ENCODE data around the gene FYN.

FYN gene

DNA sequence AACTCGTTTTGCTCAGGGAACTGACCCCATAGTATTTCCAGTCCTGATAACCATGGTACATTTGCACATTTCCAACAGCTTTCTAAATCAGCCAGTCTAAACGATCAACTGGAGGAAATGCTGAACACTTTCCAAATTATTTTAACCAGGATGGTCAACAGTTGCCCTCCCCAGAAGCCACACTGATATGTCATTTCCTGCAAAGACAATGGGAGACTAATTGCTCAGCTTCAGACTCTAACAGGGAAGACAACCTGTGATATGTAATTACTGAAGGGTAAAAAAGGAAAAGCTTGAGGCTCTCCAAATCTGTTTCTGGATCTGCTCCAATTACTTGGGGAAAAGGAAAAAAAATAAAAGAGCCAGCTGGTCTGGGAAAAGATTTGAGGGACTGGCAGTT, 88.8 kb downstream of the FYN start:
- DNase-seq: peak; percentile 90

GRCh38 chr6:111782887-111783466, 90.3 kb downstream of the FYN start:
- DNase-seq: no peak

GRCh38 chr6:111782192-111782809, 91.0 kb downstream of the FYN start:
- no peak for DNase-seq

DNA sequence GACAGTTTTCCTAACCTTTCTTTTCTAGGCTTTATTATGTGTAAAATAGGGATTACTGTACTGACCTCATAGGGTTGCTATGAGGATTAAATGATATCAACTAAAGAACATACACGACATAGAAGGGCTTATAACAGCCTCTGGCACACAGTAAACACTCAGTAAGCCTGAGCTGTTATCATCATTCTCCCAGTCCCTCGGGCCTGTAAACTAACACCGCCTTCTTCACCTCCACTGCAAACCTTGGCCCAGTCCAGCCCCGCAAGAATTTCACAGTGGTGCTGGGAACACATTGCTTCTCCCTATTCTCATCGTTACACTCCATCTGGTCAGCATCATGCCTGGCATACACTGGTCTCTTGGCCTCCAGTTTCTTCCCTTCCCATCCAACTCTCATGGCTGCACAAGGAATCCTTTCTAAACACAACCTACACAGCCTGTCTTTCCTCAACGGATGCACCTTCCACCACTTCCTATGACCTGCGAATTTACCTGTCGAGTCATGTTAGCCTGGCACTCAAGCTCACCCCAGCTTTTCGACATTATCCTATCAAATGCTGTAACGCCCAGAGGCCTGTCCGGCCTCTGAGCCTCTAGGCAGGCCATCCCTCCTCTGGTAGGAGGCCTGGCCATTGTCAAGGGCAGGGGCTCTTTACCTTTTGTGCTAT, 92.1 kb downstream of the FYN start:
- DNase-seq: peak; percentile 62

DNA sequence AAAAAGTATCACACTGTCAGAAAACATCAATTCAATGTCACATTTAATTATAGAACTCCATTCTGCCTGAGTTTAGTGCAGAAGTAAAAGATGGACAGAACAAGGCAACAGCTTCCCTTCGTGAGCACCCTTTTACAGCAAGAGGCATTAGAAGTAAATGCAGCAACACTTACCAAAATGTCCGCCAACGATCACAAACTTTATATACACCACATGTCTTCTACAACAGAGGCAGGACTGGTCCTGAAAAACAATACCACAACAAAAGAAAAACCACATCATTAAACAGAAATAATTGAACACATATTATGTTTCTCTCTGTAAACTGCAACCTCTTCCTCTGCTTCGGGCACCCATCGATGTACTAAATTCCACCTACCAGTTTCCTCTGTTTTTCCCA, 92.9 kb downstream of the FYN start:
- no peak for DNase-seq

DNA sequence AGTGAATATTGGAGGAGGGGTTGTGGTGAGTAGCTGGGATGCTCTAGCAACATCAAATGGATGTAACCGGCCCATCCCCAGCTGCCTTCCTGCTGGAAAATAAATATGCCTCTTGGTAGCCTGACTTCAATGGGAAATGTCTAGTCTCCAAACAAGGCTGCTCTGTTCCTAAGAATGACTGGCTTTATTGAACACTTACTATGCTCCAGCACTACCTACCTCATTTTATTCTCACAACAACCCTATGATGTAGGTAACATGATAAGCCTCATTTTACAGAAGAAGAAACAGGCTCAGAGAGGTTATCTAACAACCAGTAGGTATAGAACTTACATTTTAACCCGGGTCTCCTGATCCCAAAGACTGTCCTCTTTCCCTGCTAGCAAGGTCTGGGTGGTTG, 93.6 kb downstream of the FYN start:
- DNase-seq: no peak

DNA sequence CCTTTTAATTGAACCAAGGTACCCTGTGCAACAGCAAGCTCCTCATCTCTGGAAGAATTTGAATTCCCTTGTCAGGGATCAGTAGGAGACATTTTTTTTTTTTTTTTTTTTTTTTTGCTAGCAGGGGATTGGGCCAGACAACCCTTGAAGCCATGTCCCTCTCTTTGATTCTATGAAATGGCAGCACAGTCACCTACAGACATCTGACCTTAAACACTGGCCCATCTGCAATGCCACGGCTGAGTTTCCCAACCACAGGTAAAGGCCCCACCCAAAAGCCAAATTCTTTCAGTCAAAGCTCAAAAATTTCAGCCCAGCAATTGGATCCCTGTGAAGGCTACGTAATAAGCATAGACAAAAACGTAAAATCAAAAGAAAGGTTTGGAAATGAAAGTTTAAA, 94.2 kb downstream of the FYN start:
- no peak for DNase-seq

DNA sequence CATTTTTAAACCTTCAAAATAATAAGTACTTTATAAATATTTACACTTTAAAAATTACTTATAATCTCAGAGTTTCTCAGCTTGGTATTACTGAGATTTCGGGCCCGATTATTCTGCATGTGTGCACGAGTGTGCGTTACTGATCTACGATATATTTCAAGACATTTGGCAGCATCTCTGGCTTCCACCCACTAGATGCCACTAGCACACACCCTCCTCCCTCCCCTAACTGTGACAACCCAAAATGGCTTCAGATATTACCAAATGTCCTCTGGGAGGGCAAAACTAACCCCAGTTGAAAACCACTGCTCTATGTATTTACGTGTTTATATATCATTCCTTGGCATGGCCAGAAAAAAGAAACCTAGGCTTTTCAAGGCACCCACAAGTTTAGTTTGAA, 95.9 kb downstream of the FYN start:
- peak; percentile 70 for DNase-seq

- peak; percentile 82 for DNase-seq
Measured at GRCh38 chr6:111776236-111777221, 96.7 kb downstream of the FYN start.

- no peak for DNase-seq
Measured at GRCh38 chr6:111775145-111775922, 97.9 kb downstream of the FYN start.

DNA sequence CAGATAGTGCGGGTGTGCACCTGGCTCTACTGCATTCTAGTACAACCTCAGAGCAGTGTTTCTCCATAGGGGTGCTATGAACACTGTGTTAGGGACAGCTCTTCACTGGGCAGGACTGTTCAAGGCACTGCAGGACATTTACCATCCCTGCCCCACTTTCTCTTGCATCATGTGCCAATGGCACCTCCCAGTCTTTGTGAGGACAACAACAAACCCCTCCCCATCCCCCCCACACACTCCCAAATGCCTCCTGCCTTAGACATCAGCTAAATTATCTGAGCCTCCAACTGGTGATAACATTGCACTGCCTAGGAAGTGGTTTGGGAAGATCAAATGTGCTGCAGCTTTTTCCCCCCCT, 98.9 kb downstream of the FYN start:
- DNase-seq: no peak

DNA sequence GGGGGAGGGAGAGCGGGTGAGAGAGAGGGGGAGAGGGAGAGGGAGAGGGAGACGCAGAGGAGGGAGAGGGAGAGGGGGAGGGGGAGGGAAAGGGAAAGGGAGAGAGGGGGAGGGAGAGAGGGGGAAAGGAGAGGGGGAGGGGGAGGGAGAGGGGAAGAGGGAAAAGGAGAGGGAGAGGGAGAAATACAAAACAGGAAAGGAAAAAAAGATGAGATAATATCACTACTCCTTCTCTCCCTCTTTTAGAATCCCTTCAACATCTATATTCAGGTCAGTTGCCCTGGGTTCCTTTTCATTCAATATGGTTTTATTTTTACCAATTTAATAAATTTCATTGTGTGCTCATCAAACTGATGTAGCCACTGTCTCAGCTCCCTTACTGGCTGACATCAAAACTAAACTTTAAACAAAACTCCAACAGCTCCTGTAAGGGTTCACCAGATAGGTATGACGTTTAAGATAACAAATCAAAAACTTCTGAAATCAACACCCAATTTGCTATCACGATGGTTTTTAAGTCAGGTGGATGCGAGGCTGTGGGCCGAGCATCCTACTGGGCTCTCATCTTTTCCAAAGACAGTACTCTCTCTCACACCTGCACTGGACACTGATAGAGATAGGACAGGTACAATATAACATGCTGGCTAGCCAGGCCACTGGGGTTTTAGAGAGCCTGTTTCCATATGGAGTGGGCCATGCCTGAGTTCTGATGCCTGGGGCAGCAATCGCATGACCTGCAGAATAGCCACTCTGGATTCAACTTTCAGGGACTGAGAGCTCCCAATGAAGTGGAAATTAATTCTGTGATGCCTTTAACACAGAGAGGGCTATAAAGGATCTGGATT, 99.5 kb downstream of the FYN start:
- DNase-seq: peak; percentile 42

- no peak for DNase-seq
Measured at GRCh38 chr6:111772381-111772780, 100.9 kb downstream of the FYN start.

DNA sequence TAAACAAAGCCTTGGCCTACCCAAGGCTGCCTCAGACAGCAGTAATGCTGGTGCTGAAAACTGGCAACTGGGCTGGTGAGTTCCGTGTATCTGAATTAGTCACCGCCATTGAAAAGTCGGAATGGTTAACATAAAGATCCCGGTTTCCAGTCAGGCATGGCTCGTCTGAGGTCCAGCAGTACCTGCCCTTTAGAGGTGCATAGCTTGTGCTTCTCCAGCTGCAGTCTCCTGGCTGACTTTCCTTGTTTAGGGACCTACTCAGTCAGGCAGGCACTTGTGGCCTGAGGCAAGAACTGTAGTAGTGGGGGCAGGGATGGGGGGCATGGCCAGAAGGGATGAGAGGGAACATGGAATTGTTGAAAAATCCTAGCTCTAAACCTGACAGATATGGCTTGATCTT, 101.6 kb downstream of the FYN start:
- DNase-seq: no peak

DNA sequence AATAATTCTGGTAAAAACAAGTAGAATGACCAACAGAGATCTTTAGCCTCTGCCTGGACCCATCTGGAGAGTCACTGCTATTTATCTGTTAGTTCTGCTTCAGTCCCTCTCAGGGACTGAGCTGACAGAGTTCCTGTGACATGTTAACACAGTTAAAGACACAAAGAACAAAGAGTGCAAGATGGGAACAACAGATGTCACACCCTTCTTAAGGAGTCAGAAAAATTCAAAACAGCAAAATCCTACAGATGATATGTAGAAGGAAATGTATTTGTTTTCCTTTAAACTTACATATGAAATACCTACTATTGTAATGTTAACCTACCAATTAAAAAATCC, 102.2 kb downstream of the FYN start:
- DNase-seq: peak; percentile 61

DNA sequence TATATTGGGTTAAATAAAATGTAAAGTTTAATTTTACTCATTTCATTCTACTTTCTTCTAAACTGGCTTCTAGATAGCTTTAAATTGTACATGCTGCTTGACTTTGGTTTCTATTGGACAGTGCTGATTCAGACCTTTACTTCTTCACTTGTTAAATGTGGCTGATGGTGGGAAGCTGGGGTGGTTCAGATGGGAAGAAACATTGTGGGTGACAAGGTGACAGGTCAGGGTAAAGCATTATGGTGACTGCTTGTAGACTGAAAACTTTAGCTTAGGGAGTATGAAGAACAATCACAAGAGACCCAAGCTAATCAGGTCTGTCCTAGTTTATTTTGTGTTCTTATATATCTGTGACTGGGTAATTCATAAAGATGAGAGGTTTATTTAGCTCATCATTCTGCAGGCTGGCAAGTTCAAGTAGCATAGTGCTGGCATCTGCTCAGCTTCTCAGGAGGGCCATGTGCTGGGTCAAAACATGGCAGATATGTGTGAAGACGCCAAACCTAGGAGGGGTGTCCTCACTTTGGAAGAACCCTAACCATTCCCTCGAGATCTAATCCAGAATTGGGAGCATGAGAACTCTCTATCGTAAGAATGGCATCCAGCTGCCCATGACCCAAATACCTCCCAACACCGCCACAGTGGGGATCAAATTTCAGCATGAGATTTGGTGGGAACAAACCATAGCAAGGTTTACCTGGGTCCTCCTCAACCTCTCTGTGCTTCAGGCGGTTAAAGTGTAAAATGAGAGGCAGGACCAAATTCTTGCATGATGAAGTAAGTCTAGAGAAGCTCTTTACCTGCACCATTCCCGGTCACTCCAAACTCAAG, 102.8 kb downstream of the FYN start:
- DNase-seq: peak; percentile 51

DNA sequence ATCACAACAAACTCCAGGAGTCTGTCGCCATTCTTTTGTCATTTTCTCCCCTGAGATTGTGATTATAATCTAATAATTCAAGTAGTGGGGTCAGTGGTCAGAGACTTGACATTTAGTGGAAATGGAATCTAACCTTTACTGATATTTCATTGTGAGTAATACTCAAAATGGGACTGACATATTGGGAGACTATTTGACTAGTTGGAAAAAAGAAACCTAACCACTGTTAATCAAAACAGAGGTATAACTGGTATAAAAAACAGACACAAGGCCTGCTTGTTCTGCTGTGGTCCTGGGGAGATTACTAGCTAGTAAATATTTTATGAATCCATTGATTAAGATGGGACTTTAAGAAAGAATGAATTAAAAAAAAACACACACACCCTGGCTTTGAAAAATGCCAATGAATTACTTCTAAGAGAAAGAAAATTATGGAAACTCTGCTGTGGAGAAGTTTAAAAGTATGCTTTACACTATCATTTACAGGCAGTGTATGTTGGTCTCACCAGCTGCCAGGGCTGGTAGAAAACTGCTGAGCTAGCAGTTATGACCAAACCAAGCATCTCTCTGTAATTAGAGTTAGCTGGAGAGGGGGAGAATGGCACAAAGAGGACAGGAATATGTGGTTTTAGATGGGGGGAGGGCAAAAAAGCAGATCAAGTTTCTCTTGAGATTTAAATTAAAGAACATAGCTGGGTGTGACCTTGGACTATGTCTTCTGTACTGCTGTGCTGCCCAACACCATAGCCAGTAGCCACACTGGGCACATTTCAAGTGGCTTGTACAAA, 103.7 kb downstream of the FYN start:
- DNase-seq: no peak

GRCh38 chr6:111768431-111768770, 104.9 kb downstream of the FYN start:
- DNase-seq: no peak

DNA sequence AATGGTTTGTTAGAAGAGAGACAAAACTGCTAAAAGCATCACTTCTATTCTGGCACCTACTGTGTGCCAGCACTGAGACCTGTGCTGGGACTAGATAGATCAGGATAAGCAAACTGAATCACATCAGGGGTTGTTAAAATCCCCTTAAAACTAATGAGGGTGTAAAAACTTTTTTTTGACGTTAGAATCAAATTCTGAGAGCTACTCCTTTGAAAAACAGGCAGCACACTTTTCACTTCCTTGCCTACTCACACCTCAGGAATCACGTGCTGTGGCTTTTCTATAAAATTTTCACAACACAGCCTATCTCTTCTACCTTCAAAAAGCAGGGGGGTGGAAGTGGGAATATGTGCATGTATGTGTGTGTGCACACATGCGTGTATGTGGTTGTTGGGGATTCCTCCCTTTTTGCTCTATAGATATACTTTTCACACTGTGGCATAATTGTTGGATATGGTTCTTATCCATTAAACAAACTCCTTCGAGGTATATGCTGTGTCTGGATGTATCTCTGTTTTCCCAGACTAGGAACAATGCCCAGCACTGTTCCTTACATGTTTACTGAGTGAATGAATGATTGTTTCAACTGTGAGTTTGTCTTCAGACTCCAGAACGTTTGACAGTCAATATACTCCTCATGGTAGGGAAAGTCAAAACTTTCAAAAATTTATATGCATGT, 105.4 kb downstream of the FYN start:
- DNase-seq: no peak
